Thyroid gland (tissue), 4 donors: ENCODE measurements around the gene RAB29. TPM values are rescaled to one million over a fixed set of nuclear protein-coding genes. Genes with fewer than 3 reads are reported as not detected.

ENCODE experiments used
- DNase-seq, 2 donors: peaks; one replicate each; pipeline ENCODE4 v3.0.0-alpha.2; 2019
- H3K27ac ChIP-seq, 3 donors: fragments of 200-600 bp; sonication (generic); 1 replicate in 2 of 3; 2 replicates in 1 of 3; pipeline ENCODE4 v1.5.1; 2016 to 2019; ENCODE audit warnings: mild to moderate bottlenecking in 1 of 3, moderate library complexity in 1 of 3
- H3K27me3 ChIP-seq: fragments of 200-600 bp; sonication (generic); one replicate; pipeline ENCODE4 v1.5.1; 2019
- H3K36me3 ChIP-seq, 2 donors: fragments of 200-600 bp; sonication (generic); one replicate each; pipeline ENCODE4 v1.5.1; 2016 to 2019
- H3K4me1 ChIP-seq, 2 donors: fragments of 200-600 bp; sonication (generic); one replicate each; pipeline ENCODE4 v1.5.1; 2017 to 2019
- H3K4me3 ChIP-seq, 3 donors: fragments of 200-600 bp; sonication (generic); replicated peaks in 1 of 3; 1 replicate in 2 of 3; 2 replicates in 1 of 3; pipeline ENCODE4 v1.5.1; 2016; ENCODE audit warnings: mild to moderate bottlenecking in 1 of 3
- H3K9me3 ChIP-seq: fragments of 200-600 bp; sonication (generic); one replicate; pipeline ENCODE4 v1.5.1; 2017
- POLR2A ChIP-seq, 2 donors: fragments of 450-650 bp; IDR thresholded peaks; one replicate each; pipeline ENCODE4 v1.6.1; 2017; ENCODE audit warnings: antibody characterized with exemption in 2 of 2, mild to moderate bottlenecking in 2 of 2, moderate library complexity in 1 of 2
- WGBS, 2 donors: methylation state at CpG; one replicate each; pipeline ENCODE4 v1.1.5; 2017; 5-methylcytosine and 5-hydroxymethylcytosine counted together
- intact Hi-C: fragments of 100-400 bp; cut with DNase I; formaldehyde crosslinking; loops from one replicate; pipeline ENCODE4 v1.15.1; 2023
- total RNA-seq, 4 donors: library from RNA; depleted of rRNA; stranded (reverse); fragments of >200 nt; gene quantifications; one replicate each; pipeline ENCODE4 v1.2.3, GENCODE V29; 2016
- TF ChIP-seq, protein P1 (sequence below), 6 experiments: fragments of 200-600 bp in 3 of 6; fragments of 450-650 bp in 3 of 6; sonication (generic) in 3 of 6; IDR thresholded peaks; one replicate each; pipeline ENCODE4 v1.5.1; 2016 to 2019; ENCODE audit warnings: antibody characterized with exemption in 6 of 6, mild to moderate bottlenecking in 2 of 6, inconsistent platforms in 1 of 6, moderate library complexity in 1 of 6

Gene RAB29
- total RNA-seq, 4 donors from 2014 or later = 52.4 to 78.1 (median 58.9) TPM

GRCh38 chr1:205770618-205771017 lies 4.7 kb downstream of the RAB29 start:
- Histone ChIP-seq H3K4me1 (peaks cover 12 to 36% of the 10 kb centered on the region in 2 donors), H3K4me3 (no peak overlapping the region), H3K9me3 (no peaks in the 10 kb centered on the region), H3K36me3 (no peaks in the 10 kb centered on the region), H3K27me3 (no peaks in the 10 kb centered on the region), H3K27ac (peak overlapping the region in 1 of 3 donors; percentile 38)
- intact Hi-C loops = no loop called here
- WGBS, 2 donors = 55 to 78% methylated on average over 4 of the region's 4 CpGs
- DNase-seq = peak; percentile 23 to 44
- TF ChIP-seq POLR2A (IDR thresholded peaks at IDR 0.05) = no peak
- TF ChIP-seq, protein P1, sequence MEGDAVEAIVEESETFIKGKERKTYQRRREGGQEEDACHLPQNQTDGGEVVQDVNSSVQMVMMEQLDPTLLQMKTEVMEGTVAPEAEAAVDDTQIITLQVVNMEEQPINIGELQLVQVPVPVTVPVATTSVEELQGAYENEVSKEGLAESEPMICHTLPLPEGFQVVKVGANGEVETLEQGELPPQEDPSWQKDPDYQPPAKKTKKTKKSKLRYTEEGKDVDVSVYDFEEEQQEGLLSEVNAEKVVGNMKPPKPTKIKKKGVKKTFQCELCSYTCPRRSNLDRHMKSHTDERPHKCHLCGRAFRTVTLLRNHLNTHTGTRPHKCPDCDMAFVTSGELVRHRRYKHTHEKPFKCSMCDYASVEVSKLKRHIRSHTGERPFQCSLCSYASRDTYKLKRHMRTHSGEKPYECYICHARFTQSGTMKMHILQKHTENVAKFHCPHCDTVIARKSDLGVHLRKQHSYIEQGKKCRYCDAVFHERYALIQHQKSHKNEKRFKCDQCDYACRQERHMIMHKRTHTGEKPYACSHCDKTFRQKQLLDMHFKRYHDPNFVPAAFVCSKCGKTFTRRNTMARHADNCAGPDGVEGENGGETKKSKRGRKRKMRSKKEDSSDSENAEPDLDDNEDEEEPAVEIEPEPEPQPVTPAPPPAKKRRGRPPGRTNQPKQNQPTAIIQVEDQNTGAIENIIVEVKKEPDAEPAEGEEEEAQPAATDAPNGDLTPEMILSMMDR (IDR thresholded peaks at IDR 0.05) = no peak

DNA sequence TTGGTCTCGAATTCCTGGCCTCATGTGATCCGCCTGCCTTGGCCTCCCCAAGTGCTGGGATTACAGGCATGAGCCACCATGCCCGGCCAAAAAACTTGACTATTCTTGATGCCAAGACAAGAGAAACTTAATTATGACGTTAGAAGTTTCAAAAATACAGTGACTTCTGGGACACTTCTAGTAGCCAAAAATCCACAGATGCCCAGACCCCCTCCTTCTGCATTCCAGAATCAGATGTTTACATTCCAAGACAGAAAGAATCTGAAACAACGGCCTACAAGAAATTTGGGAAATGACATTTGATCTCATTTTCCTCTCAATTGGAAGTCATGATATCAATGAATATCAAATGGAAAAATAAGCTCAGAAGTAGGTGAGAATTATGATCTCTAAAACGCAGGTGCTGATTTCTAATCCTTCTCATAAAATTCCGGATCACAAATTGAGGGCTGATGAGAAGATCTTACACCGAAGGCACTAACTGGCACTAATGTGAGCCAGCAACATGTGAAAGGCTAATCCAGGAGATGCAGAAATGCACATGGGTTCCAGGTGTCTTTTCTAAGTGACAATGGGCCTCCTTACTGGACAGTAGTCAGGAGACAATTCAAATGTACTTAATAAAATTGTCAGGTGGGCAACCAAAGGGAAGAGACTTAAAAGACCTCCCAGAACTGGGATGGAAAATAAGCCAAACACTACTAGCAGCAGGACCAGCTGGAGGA lies 5.5 kb downstream of the RAB29 start:
- Histone ChIP-seq H3K4me1 (peaks cover 12 to 36% of the 10 kb centered on the region in 2 donors), H3K27me3 (no peaks in the 10 kb centered on the region), H3K9me3 (no peaks in the 10 kb centered on the region), H3K4me3 (no peak overlapping the region), H3K36me3 (no peaks in the 10 kb centered on the region), H3K27ac (peak overlapping the region in 1 of 3 donors; percentile 38)
- DNase-seq = no peak
- 68 to 82% methylated on average over 7 to 8 of the region's 8 CpGs for WGBS, 2 donors
- intact Hi-C loops = no loop called here
- no peak for TF ChIP-seq POLR2A (IDR thresholded peaks at IDR 0.05)
- TF ChIP-seq, protein P1 (IDR thresholded peaks at IDR 0.05) = no peak

- DNase-seq = peak; percentile 41 to 55
- H3K36me3 ChIP-seq = no peaks in the 10 kb centered on the region
- no peaks in the 10 kb centered on the region for H3K9me3 ChIP-seq
- H3K27ac ChIP-seq = peak overlapping the region; percentile 31 to 48 (median 34)
- 57 to 58% methylated on average over 3 of the region's 3 CpGs for WGBS, 2 donors
- H3K4me3 ChIP-seq = no peak overlapping the region
- no peaks in the 10 kb centered on the region for H3K27me3 ChIP-seq
- intact Hi-C loops = no loop called here
- H3K4me1 ChIP-seq = peaks cover 8 to 29% of the 10 kb centered on the region in 2 donors
- TF ChIP-seq POLR2A (IDR thresholded peaks at IDR 0.05) = no peak
- TF ChIP-seq, protein P1 (IDR thresholded peaks at IDR 0.05) = no peak
Observed at GRCh38 chr1:205767248-205767647, 8.0 kb downstream of the RAB29 start.

DNA sequence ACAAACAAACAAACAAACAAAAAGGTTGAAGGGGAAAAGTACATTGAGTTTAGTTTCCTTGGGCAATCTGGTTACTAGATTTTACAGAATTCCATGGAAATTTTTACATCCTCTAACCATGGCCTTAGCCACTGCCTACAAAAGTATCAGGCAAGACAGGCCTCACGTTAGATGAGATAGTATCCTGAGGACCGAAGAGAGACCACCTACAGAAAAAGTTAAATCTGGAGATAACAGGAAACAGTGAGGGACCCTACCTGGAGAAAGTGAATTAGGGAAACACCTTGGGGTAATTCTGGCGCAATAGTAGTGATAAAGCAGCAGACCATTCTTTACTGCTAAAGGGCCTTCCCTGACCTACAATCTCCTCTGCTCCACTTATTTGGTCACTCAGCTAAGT lies 8.7 kb downstream of the RAB29 start:
- no peaks in the 10 kb centered on the region for H3K9me3 ChIP-seq
- peak overlapping the region; percentile 31 to 48 (median 34) for H3K27ac ChIP-seq
- intact Hi-C loops = no loop called here
- no peak for DNase-seq
- H3K36me3 ChIP-seq = no peaks in the 10 kb centered on the region
- TF ChIP-seq POLR2A (IDR thresholded peaks at IDR 0.05) = no peak
- TF ChIP-seq, protein P1 (IDR thresholded peaks at IDR 0.05) = no peak
- no peak overlapping the region for H3K4me3 ChIP-seq
- WGBS, 2 donors = 74 to 97% methylated on average over 3 of the region's 3 CpGs
- peaks cover 8 to 29% of the 10 kb centered on the region in 2 donors for H3K4me1 ChIP-seq
- H3K27me3 ChIP-seq = no peaks in the 10 kb centered on the region

DNA sequence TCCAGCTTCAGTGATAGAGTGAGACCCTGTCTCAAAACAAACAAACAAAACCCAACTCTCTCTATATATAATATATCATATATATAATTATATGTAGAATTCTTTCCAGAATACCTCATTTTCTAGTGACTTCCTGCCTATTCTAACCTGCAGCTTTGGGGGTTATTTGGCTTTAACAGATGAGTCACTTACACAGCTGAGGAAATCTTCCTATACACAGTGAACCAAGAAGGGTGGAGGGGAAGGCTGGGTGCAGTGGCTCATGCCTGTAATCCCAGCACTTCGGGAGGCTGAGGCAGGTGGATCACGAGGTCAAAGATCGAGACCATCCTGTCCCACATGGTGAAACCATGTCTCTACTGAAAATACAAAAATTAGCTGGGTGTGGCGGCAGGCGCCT lies 9.2 kb downstream of the RAB29 start:
- Histone ChIP-seq H3K4me1 (peaks cover 8 to 29% of the 10 kb centered on the region in 2 donors), H3K4me3 (no peak overlapping the region), H3K36me3 (no peaks in the 10 kb centered on the region), H3K27me3 (no peaks in the 10 kb centered on the region), H3K9me3 (no peaks in the 10 kb centered on the region), H3K27ac (peak overlapping the region in 1 of 3 donors; percentile 48)
- intact Hi-C loops = no loop called here
- TF ChIP-seq, protein P1 (IDR thresholded peaks at IDR 0.05) = no peak
- TF ChIP-seq POLR2A (IDR thresholded peaks at IDR 0.05) = no peak
- DNase-seq = no peak
- 74 to 75% methylated on average over 5 of the region's 5 CpGs for WGBS, 2 donors
